ENCODE measurements around the gene CNTNAP5. TPM values are rescaled to one million over a fixed set of nuclear protein-coding genes. Genes with fewer than 3 reads are reported as not detected.

The CNTNAP5 gene
- total RNA-seq, 4 donors from 2014 or later: not detected

- Histone ChIP-seq H3K36me3 (no peaks in the 10 kb centered on the region), H3K27ac (no peak overlapping the region), H3K4me1 (no peaks in the 10 kb centered on the region), H3K27me3 (no peaks in the 10 kb centered on the region), H3K9me3 (no peaks in the 10 kb centered on the region), H3K4me3 (no peak overlapping the region)
- in situ Hi-C loops (cut with MboI; ENCODE audit: low sequenced_read_pairs in 4 of 4): no loop called here
- no peak for DNase-seq
- TF ChIP-seq CTCF (IDR thresholded peaks at IDR 0.05 in 4 of 5, conservative IDR thresholded peaks at IDR 0.05 in 1 of 5) (no peak), POLR2A (IDR thresholded peaks at IDR 0.05) (no peak)
- intact Hi-C loops (cut with DNase I; ENCODE audit: low total_unique reads): no loop called here
- ATAC-seq: no peak
Measured at GRCh38 chr2:124571836-124572235, 546.7 kb downstream of the CNTNAP5 start.

DNA sequence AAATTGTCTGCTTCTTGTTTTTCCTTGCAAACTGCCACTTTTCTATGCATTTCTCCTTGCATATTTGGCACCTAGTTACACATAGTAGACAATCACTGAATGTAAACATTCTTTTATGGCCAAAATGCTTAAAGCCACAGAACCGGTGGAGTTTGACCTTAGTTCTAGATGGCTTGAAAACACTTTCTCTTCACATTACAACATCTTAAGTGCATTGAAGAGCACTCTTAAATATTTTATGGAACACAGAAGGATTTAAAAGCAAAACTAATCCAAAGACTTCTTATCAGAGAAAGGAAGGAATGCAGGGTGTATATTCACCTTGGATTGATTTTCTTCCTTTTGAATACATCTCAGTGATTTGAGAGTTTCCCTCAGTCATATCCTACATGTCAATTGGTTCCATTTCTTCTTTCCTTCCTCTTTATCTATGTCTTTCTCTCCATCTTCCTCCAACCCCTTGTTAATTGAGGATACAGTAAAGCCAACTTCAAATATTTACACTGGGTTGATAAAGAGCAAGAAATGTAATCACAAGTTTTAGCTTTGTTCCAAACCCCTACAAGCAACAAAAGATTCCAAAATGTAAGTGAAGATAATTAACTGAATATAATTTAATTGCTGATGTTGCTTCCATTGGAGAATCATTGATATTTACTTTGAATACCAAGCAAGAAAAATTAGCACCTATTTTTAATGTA, 548.0 kb downstream of the CNTNAP5 start:
- H3K4me1 ChIP-seq: no peaks in the 10 kb centered on the region
- no peaks in the 10 kb centered on the region for H3K36me3 ChIP-seq
- in situ Hi-C loops (cut with MboI; ENCODE audit: low sequenced_read_pairs in 4 of 4): no loop called here
- H3K4me3 ChIP-seq: no peak overlapping the region
- no peak for ATAC-seq
- DNase-seq: no peak
- H3K9me3 ChIP-seq: no peaks in the 10 kb centered on the region
- H3K27me3 ChIP-seq: no peaks in the 10 kb centered on the region
- TF ChIP-seq POLR2A (IDR thresholded peaks at IDR 0.05) (no peak), CTCF (IDR thresholded peaks at IDR 0.05 in 4 of 5, conservative IDR thresholded peaks at IDR 0.05 in 1 of 5) (no peak)
- H3K27ac ChIP-seq: no peak overlapping the region
- intact Hi-C loops (cut with DNase I; ENCODE audit: low total_unique reads): no loop called here

- ATAC-seq: no peak
- in situ Hi-C loops (cut with MboI; ENCODE audit: low sequenced_read_pairs in 4 of 4): no loop called here
- no peak overlapping the region for H3K4me3 ChIP-seq
- H3K4me1 ChIP-seq: no peaks in the 10 kb centered on the region
- H3K36me3 ChIP-seq: no peaks in the 10 kb centered on the region
- no peaks in the 10 kb centered on the region for H3K9me3 ChIP-seq
- no peak overlapping the region for H3K27ac ChIP-seq
- TF ChIP-seq POLR2A (IDR thresholded peaks at IDR 0.05) (no peak), CTCF (IDR thresholded peaks at IDR 0.05 in 4 of 5, conservative IDR thresholded peaks at IDR 0.05 in 1 of 5) (no peak)
- no peaks in the 10 kb centered on the region for H3K27me3 ChIP-seq
- no peak for DNase-seq
- intact Hi-C loops (cut with DNase I; ENCODE audit: low total_unique reads): no loop called here
Measured at GRCh38 chr2:124575497-124575896, 550.4 kb downstream of the CNTNAP5 start.

- TF ChIP-seq POLR2A (IDR thresholded peaks at IDR 0.05): no peak
- no peak for TF ChIP-seq CTCF (IDR thresholded peaks at IDR 0.05 in 4 of 5, conservative IDR thresholded peaks at IDR 0.05 in 1 of 5)
- Histone ChIP-seq H3K27ac (no peak overlapping the region), H3K9me3 (no peaks in the 10 kb centered on the region), H3K36me3 (no peaks in the 10 kb centered on the region), H3K4me3 (no peak overlapping the region), H3K4me1 (no peaks in the 10 kb centered on the region), H3K27me3 (no peaks in the 10 kb centered on the region)
- DNase-seq (no peak), ATAC-seq (no peak)
- intact Hi-C loops (cut with DNase I; ENCODE audit: low total_unique reads) (no loop called here), in situ Hi-C loops (cut with MboI; ENCODE audit: low sequenced_read_pairs in 4 of 4) (no loop called here)
Measured at GRCh38 chr2:124580263-124580662, 555.2 kb downstream of the CNTNAP5 start.

DNA sequence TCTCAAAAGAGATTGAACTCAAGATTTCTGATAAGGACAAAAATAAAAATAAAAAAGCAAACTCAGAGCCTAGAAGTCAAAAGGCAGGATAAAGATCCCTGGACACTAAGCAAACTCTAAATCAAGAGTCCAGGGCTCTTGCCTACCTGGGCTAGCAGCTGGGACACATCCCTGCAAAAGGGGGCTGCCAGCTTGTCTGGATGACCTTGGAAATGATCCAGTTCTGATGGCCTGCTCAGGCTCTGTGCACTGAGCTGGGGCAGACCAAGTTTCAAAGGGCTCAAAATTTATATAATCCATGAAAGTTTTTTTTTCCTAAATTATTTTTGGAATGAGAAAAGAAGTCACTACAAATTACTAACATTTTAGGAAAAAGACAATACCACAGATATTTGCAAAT, 557.3 kb downstream of the CNTNAP5 start:
- intact Hi-C loops (cut with DNase I; ENCODE audit: low total_unique reads): no loop called here
- ATAC-seq (no peak), DNase-seq (no peak)
- in situ Hi-C loops (cut with MboI; ENCODE audit: low sequenced_read_pairs in 4 of 4): no loop called here
- no peak overlapping the region for H3K4me3 ChIP-seq
- no peaks in the 10 kb centered on the region for H3K4me1 ChIP-seq
- H3K27ac ChIP-seq: no peak overlapping the region
- TF ChIP-seq CTCF (IDR thresholded peaks at IDR 0.05 in 4 of 5, conservative IDR thresholded peaks at IDR 0.05 in 1 of 5) (no peak), POLR2A (IDR thresholded peaks at IDR 0.05) (no peak)
- no peaks in the 10 kb centered on the region for H3K9me3 ChIP-seq
- H3K36me3 ChIP-seq: no peaks in the 10 kb centered on the region
- no peaks in the 10 kb centered on the region for H3K27me3 ChIP-seq

Data from gastrocnemius medialis (tissue), 4 donors.